SK-N-SH (cell line): ENCODE results near the gene JMJD1C.

Source experiments
- CTCF ChIP-seq: fragments of 200-600 bp; sonication (generic); IDR thresholded peaks from 2 replicates; pipeline ENCODE4 v1.6.1; 2017; ENCODE audit warnings: antibody characterized with exemption, mild to moderate bottlenecking, moderate library complexity
- ELF1 ChIP-seq: IDR thresholded peaks from 2 replicates; pipeline ENCODE4 v1.4.0; 2012
- GABPA ChIP-seq: IDR thresholded peaks from 2 replicates; pipeline ENCODE4 v1.4.0; 2012; ENCODE audit warnings: low read depth, mild to moderate bottlenecking
- MEF2A ChIP-seq: IDR thresholded peaks from 2 replicates; pipeline ENCODE4 v1.4.0; 2012; ENCODE audit warnings: low read depth, borderline replicate concordance
- MXI1 ChIP-seq: IDR thresholded peaks from 2 replicates; pipeline ENCODE4 v1.6.1; 2012; ENCODE audit warnings: mild to moderate bottlenecking, low read depth, low read length, improper control_type of control experiment
- REST ChIP-seq: IDR thresholded peaks from 2 replicates; pipeline ENCODE4 v1.6.1; 2012; ENCODE audit warnings: mild to moderate bottlenecking, low read depth, low read length, moderate library complexity
- RFX5 ChIP-seq: IDR thresholded peaks from 2 replicates; pipeline ENCODE4 v1.6.1; 2012; ENCODE audit warnings: mild to moderate bottlenecking, improper control_type of control experiment, low read length
- SMC3 ChIP-seq: IDR thresholded peaks from 2 replicates; pipeline ENCODE4 v1.6.1; 2012; ENCODE audit warnings: low read depth, low read length, improper control_type of control experiment
- TAF1 ChIP-seq: IDR thresholded peaks from 2 replicates; pipeline ENCODE4 v1.6.1; 2012; ENCODE audit warnings: low read depth, mild to moderate bottlenecking, low read length, moderate library complexity, borderline replicate concordance
- TCF12 ChIP-seq: IDR thresholded peaks from 2 replicates; pipeline ENCODE4 v1.4.0; 2012
- USF1 ChIP-seq: IDR thresholded peaks from 2 replicates; pipeline ENCODE4 v1.4.0; 2012; ENCODE audit warnings: low read depth, borderline replicate concordance
- YY1 ChIP-seq: IDR thresholded peaks from 2 replicates; pipeline ENCODE4 v1.4.0; 2012; ENCODE audit warnings: low read depth, mild to moderate bottlenecking
- ZBTB33 ChIP-seq: IDR thresholded peaks from 2 replicates; pipeline ENCODE4 v1.4.0; 2012; ENCODE audit warnings: low read depth, borderline replicate concordance

- TF ChIP-seq TAF1 = no peak
- TF ChIP-seq CTCF = no peak
- no peak for TF ChIP-seq ZBTB33
- no peak for TF ChIP-seq TCF12
- TF ChIP-seq USF1 = no peak
- TF ChIP-seq REST = no peak
- TF ChIP-seq MEF2A = no peak
- no peak for TF ChIP-seq MXI1
- no peak for TF ChIP-seq ELF1
- TF ChIP-seq YY1 = no peak
- no peak for TF ChIP-seq GABPA
- TF ChIP-seq RFX5 = no peak
- TF ChIP-seq SMC3 = no peak
Observed at GRCh38 chr10:63352976-63353375, 112.8 kb downstream of the JMJD1C start.
